Epithelial cell of proximal tubule (primary cell): ENCODE measurements around the gene SETBP1. TPM values are rescaled to one million over a fixed set of nuclear protein-coding genes. Genes with fewer than 3 reads are reported as not detected.

ENCODE experiments used
- DNase-seq: peaks from one replicate; pipeline ENCODE4 v3.0.0-alpha.2; 2011; ENCODE audit warnings: low read depth
- H3K4me3 ChIP-seq: 2 replicates; pipeline ENCODE4 v1.5.1; 2011; ENCODE audit warnings: low read depth, mild to moderate bottlenecking, low read length
- CTCF ChIP-seq: conservative IDR thresholded peaks from 2 replicates; pipeline ENCODE4 v1.5.1; 2012; ENCODE audit warnings: low read depth, mild to moderate bottlenecking, low read length
- total RNA-seq: library from RNA; depleted of rRNA; stranded (reverse); fragments of >200 nt; gene quantifications from 2 replicates; pipeline ENCODE4 v1.2.3, GENCODE V29; 2015

SETBP1 gene
- total RNA-seq, 1 donor from 2014 or later = 2.4 TPM

- no peak for TF ChIP-seq CTCF
- no peak for DNase-seq
- H3K4me3 ChIP-seq = peak overlapping the region; percentile 25
Measured at GRCh38 chr18:44786688-44787087, 106.0 kb downstream of the SETBP1 start.

- no peak for DNase-seq
- TF ChIP-seq CTCF = no peak
Measured at GRCh38 chr18:44788334-44788733, 107.6 kb downstream of the SETBP1 start.

GRCh38 chr18:44789710-44790109 lies 109.0 kb downstream of the SETBP1 start:
- H3K4me3 ChIP-seq = no peak overlapping the region
- DNase-seq = peak; percentile 18
- no peak for TF ChIP-seq CTCF

More at GRCh38 chr18:44788334-44788733, 107.6 kb downstream of the SETBP1 start:
- H3K4me3 ChIP-seq = no peak overlapping the region

GRCh38 chr18:44790860-44791259 lies 110.2 kb downstream of the SETBP1 start:
- DNase-seq = no peak
- TF ChIP-seq CTCF = no peak
- H3K4me3 ChIP-seq = no peak overlapping the region

- DNase-seq = no peak
- no peak for TF ChIP-seq CTCF
- H3K4me3 ChIP-seq = no peak overlapping the region
Measured at GRCh38 chr18:44791520-44791919, 110.8 kb downstream of the SETBP1 start.

GRCh38 chr18:44792456-44793061 lies 111.9 kb downstream of the SETBP1 start:
- H3K4me3 ChIP-seq = no peak overlapping the region
- no peak for DNase-seq
- no peak for TF ChIP-seq CTCF

- no peak for TF ChIP-seq CTCF
- no peak for DNase-seq
- H3K4me3 ChIP-seq = no peak overlapping the region
Measured at GRCh38 chr18:44793194-44793593, 112.5 kb downstream of the SETBP1 start.
